ENCODE data around the gene RTKN2. TPM values are rescaled to one million over a fixed set of nuclear protein-coding genes. Genes with fewer than 3 reads are reported as not detected.

RTKN2 gene
- total and polyA plus RNA-seq, 11 donors: 0.01 to 0.14 (median 0.10) TPM; not detected in 5

- ATAC-seq (no peak), DNase-seq (no peak)
- TF ChIP-seq CTCF (IDR thresholded peaks at IDR 0.05) (no peak), POLR2A (IDR thresholded peaks at IDR 0.05) (no peak)
- no peak overlapping the region for H3K4me3 ChIP-seq
- WGBS, 4 donors: 49 to 70% (median 56%) methylated on average over 4 of the region's 4 CpGs
- H3K27ac ChIP-seq: peak overlapping the region in 1 of 12 donors; percentile 54
- H3K36me3 ChIP-seq: no peaks in the 10 kb centered on the region
- intact Hi-C loops (cut with DNase I): no loop called here
- no peaks in the 10 kb centered on the region for H3K9me3 ChIP-seq
- H3K4me1 ChIP-seq: peaks cover 0 to 17% (median 4%) of the 10 kb centered on the region in 12 donors
- no peaks in the 10 kb centered on the region for H3K27me3 ChIP-seq
Measured at GRCh38 chr10:62166331-62167131, 102.1 kb downstream of the RTKN2 start.

GRCh38 chr10:62165803-62166202 is 102.8 kb downstream of the RTKN2 start:
- no peaks in the 10 kb centered on the region for H3K36me3 ChIP-seq
- H3K4me3 ChIP-seq: no peak overlapping the region
- H3K4me1 ChIP-seq: peaks cover 0 to 17% (median 4%) of the 10 kb centered on the region in 12 donors
- intact Hi-C loops (cut with DNase I): no loop called here
- H3K27me3 ChIP-seq: no peaks in the 10 kb centered on the region
- WGBS, 4 donors: 92 to 94% (median 93%) methylated on average over 4 of the region's 4 CpGs
- DNase-seq (no peak), ATAC-seq (no peak)
- TF ChIP-seq CTCF (IDR thresholded peaks at IDR 0.05) (no peak), POLR2A (IDR thresholded peaks at IDR 0.05) (no peak)
- H3K9me3 ChIP-seq: no peaks in the 10 kb centered on the region
- no peak overlapping the region for H3K27ac ChIP-seq

GRCh38 chr10:62163024-62163423 is 105.6 kb downstream of the RTKN2 start:
- H3K36me3 ChIP-seq: no peaks in the 10 kb centered on the region
- no peak for ATAC-seq
- no peaks in the 10 kb centered on the region for H3K27me3 ChIP-seq
- peaks cover 0 to 17% (median 4%) of the 10 kb centered on the region in 12 donors for H3K4me1 ChIP-seq
- intact Hi-C loops (cut with DNase I): no loop called here
- DNase-seq: no peak
- H3K27ac ChIP-seq: no peak overlapping the region
- WGBS, 4 donors: 84 to 94% (median 92%) methylated on average over 2 of the region's 2 CpGs
- no peaks in the 10 kb centered on the region for H3K9me3 ChIP-seq
- TF ChIP-seq POLR2A (IDR thresholded peaks at IDR 0.05) (no peak), CTCF (IDR thresholded peaks at IDR 0.05) (no peak)
- no peak overlapping the region for H3K4me3 ChIP-seq

- 87 to 92% (median 89%) methylated on average over 4 of the region's 4 CpGs for WGBS, 4 donors
- Histone ChIP-seq H3K36me3 (no peaks in the 10 kb centered on the region), H3K9me3 (no peaks in the 10 kb centered on the region), H3K4me3 (no peak overlapping the region), H3K27ac (no peak overlapping the region), H3K27me3 (no peaks in the 10 kb centered on the region), H3K4me1 (peaks cover 0 to 17% (median 4%) of the 10 kb centered on the region in 12 donors)
- no peak for DNase-seq
- ATAC-seq: no peak
- intact Hi-C loops (cut with DNase I): no loop called here
- TF ChIP-seq POLR2A (IDR thresholded peaks at IDR 0.05): no peak
- TF ChIP-seq CTCF (IDR thresholded peaks at IDR 0.05): no peak
Measured at GRCh38 chr10:62162261-62162981, 106.2 kb downstream of the RTKN2 start.
